Measurements from ENCODE around the gene EEF1AKMT3.

EEF1AKMT3 gene

GRCh38 chr12:57753756-57754337 is 18.6 kb upstream of the EEF1AKMT3 start:
- TF ChIP-seq CTCF (IDR thresholded peaks at IDR 0.05; ENCODE audit: low read depth, low read length) = no peak
- no peak overlapping the region for H3K4me3 ChIP-seq (ENCODE audit: low read depth, low read length)

- TF ChIP-seq CTCF (IDR thresholded peaks at IDR 0.05; ENCODE audit: low read depth, low read length) = no peak
- H3K4me3 ChIP-seq (ENCODE audit: low read depth, low read length) = peak within 1 kb of the TSS; percentile 60
Observed at GRCh38 chr12:57754411-57755193, 17.8 kb upstream of the EEF1AKMT3 start, which contains the start of gene MARCHF9. MARCHF9 (plus strand) TSS chr12:57755103; CDS start chr12:57755529, 426 bp downstream.

GRCh38 chr12:57755194-57755453 is 17.3 kb upstream of the EEF1AKMT3 start:
- no peak for TF ChIP-seq CTCF (IDR thresholded peaks at IDR 0.05; ENCODE audit: low read depth, low read length)
- peak overlapping the region; percentile 60 for H3K4me3 ChIP-seq (ENCODE audit: low read depth, low read length)

GRCh38 chr12:57755454-57756372 is 16.7 kb upstream of the EEF1AKMT3 start:
- no peak for TF ChIP-seq CTCF (IDR thresholded peaks at IDR 0.05; ENCODE audit: low read depth, low read length)
- H3K4me3 ChIP-seq (ENCODE audit: low read depth, low read length) = peak overlapping the region; percentile 60

- peak overlapping the region; percentile 60 for H3K4me3 ChIP-seq (ENCODE audit: low read depth, low read length)
- TF ChIP-seq CTCF (IDR thresholded peaks at IDR 0.05; ENCODE audit: low read depth, low read length) = peak; percentile 65
Observed at GRCh38 chr12:57756406-57757341, 15.7 kb upstream of the EEF1AKMT3 start.

- H3K4me3 ChIP-seq (ENCODE audit: low read depth, low read length) = no peak overlapping the region
Observed at GRCh38 chr12:57757771-57758170, 14.6 kb upstream of the EEF1AKMT3 start.

More at GRCh38 chr12:57757771-57758170, 14.6 kb upstream of the EEF1AKMT3 start:
- no peak for TF ChIP-seq CTCF (IDR thresholded peaks at IDR 0.05; ENCODE audit: low read depth, low read length)

Measured in WI38 (cell line).